Uterus (tissue), 2 donors: ENCODE data around the gene INF2.

Experiments
- POLR2A ChIP-seq, 2 donors: fragments of 450-650 bp; IDR thresholded peaks; one replicate each; pipeline ENCODE4 v1.6.1; 2016; ENCODE audit warnings: antibody characterized with exemption in 2 of 2, mild to moderate bottlenecking in 1 of 2, moderate library complexity in 1 of 2
- TF ChIP-seq, protein P1 (sequence below), 4 experiments: fragments of 200-600 bp in 2 of 4; fragments of 450-650 bp in 2 of 4; sonication (generic) in 2 of 4; IDR thresholded peaks; one replicate each; pipeline ENCODE4 v1.5.1; 2016 to 2019; ENCODE audit warnings: antibody characterized with exemption in 4 of 4, mild to moderate bottlenecking in 2 of 4, moderate library complexity in 1 of 4

DNA sequence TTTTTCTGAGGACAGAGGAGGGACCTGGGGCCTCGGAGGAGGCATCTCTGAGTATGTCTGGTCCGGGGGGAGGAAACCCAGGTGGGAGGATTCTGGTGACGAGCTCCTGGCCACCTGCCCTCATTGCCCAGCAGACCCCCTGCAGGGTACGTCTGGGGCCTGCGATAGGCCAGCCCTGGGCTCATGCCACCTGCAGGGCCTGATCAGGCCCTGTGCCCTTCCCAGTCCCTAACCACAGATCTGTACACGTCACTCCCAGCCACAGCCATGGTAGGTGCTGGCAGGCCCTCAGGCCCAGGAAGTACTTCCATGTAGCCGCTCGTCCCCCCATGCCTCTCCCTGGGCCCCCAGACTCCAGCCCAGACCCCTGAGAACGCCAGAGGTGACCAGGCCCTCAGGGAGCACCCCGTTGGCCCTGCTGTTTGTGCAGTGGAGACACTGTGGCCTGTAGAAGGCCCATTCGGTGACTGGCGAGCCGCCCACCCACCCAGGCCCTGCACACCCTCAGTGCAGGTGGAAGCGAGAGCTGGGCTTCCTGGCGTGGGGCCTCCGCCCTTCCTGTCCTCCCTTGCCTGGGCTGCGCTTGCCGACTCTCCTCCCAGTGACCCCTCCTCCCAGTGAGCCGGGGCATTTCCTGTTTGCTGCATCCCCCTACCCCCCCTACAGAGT, 5.7 kb downstream of the INF2 start:
- TF ChIP-seq, protein P1, sequence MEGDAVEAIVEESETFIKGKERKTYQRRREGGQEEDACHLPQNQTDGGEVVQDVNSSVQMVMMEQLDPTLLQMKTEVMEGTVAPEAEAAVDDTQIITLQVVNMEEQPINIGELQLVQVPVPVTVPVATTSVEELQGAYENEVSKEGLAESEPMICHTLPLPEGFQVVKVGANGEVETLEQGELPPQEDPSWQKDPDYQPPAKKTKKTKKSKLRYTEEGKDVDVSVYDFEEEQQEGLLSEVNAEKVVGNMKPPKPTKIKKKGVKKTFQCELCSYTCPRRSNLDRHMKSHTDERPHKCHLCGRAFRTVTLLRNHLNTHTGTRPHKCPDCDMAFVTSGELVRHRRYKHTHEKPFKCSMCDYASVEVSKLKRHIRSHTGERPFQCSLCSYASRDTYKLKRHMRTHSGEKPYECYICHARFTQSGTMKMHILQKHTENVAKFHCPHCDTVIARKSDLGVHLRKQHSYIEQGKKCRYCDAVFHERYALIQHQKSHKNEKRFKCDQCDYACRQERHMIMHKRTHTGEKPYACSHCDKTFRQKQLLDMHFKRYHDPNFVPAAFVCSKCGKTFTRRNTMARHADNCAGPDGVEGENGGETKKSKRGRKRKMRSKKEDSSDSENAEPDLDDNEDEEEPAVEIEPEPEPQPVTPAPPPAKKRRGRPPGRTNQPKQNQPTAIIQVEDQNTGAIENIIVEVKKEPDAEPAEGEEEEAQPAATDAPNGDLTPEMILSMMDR (IDR thresholded peaks at IDR 0.05): no peak
- no peak for TF ChIP-seq POLR2A (IDR thresholded peaks at IDR 0.05)
